Mucosa of stomach (tissue), 1 donor: ENCODE results near the gene VAMP2.

Experiments
- H3K27me3 ChIP-seq: one replicate; pipeline ENCODE4 v1.7.0; 2013; ENCODE audit warnings: mild to moderate bottlenecking, low read length; ENCODE audit not compliant: control insufficient read depth, insufficient read depth
- H3K36me3 ChIP-seq: one replicate; pipeline ENCODE4 v1.7.0; 2013; ENCODE audit warnings: low read length; ENCODE audit not compliant: control insufficient read depth, insufficient read depth
- H3K4me1 ChIP-seq: one replicate; pipeline ENCODE4 v1.7.0; 2013; ENCODE audit warnings: mild to moderate bottlenecking, low read length; ENCODE audit not compliant: control insufficient read depth, insufficient read depth
- H3K4me3 ChIP-seq: one replicate; pipeline ENCODE4 v1.7.0; 2013; ENCODE audit warnings: low read length
- H3K9ac ChIP-seq: one replicate; pipeline ENCODE4 v1.7.0; 2013; ENCODE audit warnings: mild to moderate bottlenecking, low read length, moderate library complexity
- H3K9me3 ChIP-seq: one replicate; pipeline ENCODE4 v1.7.0; 2013; ENCODE audit warnings: mild to moderate bottlenecking, low read length, moderate library complexity; ENCODE audit not compliant: control insufficient read depth
- donor health status: Pancreatic carcinoma.

The VAMP2 gene, protein sequence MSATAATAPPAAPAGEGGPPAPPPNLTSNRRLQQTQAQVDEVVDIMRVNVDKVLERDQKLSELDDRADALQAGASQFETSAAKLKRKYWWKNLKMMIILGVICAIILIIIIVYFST

DNA sequence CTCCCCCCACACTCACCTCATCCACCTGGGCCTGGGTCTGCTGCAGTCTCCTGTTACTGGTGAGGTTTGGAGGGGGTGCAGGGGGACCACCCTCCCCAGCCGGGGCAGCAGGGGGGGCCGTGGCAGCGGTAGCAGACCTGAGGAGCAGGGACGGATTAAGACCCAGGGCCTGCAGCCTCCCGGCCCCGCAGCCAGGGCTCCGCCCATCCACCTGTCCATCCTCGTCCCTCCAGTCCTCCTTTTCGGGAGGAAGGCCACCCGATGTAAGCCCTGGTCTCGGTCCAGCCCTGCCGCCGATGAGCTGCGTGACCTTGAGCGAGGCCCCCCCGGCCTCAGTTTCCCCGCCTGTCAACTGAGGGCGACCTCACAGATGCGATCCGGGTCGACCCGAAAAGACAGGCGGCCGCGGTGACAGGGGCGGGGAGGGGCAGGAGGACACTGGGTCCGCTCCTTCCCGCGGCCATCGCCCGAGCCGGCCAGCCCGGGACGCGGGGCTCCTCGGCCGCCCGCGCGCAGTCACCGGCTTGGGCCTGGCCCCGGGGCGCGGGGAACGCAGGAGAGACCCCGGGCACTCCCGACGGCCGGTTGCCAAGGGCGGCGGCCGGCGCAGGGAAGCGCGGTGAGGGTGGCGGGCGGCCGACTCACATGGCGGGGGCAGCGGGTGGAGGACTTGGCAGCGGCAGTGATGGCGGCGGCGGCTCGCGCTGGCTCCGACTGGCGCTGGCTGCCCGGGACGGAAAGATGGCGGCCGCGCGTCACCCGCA, at the start of gene VAMP2:
Gene VAMP2 (minus strand): TSS at position 716 of the 764 bp plus-strand sequence. CDS start 69 bp downstream, at position 647.
- Histone ChIP-seq H3K9me3 (no peaks in the 10 kb centered on the region), H3K36me3 (peaks cover 8% of the 10 kb centered on the region)

DNA sequence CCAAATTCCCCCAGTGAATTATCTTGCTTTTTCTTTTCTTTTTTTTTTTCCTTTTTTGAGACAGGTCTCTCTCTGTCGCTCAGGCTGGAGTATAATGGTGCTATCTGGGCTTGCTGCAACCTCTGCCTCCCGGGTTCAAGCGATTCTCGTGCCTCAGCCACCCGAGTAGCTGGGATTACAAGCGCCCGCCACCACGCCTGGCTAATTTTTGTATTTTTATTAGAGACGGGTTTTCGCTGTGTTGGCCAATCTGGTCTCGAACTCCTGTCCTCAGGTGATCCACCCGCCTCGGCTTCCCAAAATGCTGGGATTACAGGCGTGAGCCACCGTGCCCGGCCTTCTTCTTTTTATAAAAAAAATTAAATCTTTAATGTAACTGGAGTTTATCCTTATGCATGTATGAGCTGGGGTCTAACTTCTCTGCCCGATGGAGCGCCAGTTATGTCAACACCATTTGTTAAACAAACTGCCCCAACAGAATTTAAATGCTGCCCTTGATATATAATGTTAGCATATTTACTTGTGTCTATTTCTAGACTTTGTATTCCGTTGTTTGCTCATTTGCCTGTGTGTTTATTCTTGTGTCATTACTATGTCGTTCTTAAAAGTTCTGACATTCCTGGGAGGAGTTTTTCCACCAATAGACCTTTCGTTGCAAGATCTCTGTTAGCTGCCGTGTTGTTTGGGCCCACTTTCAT, 48.2 kb upstream of the VAMP2 start:
- H3K9me3 ChIP-seq: no peaks in the 10 kb centered on the region
- H3K4me1 ChIP-seq: peaks cover 13% of the 10 kb centered on the region
- H3K36me3 ChIP-seq: no peaks in the 10 kb centered on the region
- H3K4me3 ChIP-seq: peak overlapping the region; percentile 87
- no peaks in the 10 kb centered on the region for H3K27me3 ChIP-seq
- peak overlapping the region; percentile 76 for H3K9ac ChIP-seq

More for the DNA sequence above, at the start of gene VAMP2:
- peak within 1 kb of the TSS; percentile 85 for H3K4me3 ChIP-seq
- H3K9ac ChIP-seq: peak within 1 kb of the TSS; percentile 98
- peaks cover 39% of the 10 kb centered on the region for H3K4me1 ChIP-seq
- no peaks in the 10 kb centered on the region for H3K27me3 ChIP-seq

DNA sequence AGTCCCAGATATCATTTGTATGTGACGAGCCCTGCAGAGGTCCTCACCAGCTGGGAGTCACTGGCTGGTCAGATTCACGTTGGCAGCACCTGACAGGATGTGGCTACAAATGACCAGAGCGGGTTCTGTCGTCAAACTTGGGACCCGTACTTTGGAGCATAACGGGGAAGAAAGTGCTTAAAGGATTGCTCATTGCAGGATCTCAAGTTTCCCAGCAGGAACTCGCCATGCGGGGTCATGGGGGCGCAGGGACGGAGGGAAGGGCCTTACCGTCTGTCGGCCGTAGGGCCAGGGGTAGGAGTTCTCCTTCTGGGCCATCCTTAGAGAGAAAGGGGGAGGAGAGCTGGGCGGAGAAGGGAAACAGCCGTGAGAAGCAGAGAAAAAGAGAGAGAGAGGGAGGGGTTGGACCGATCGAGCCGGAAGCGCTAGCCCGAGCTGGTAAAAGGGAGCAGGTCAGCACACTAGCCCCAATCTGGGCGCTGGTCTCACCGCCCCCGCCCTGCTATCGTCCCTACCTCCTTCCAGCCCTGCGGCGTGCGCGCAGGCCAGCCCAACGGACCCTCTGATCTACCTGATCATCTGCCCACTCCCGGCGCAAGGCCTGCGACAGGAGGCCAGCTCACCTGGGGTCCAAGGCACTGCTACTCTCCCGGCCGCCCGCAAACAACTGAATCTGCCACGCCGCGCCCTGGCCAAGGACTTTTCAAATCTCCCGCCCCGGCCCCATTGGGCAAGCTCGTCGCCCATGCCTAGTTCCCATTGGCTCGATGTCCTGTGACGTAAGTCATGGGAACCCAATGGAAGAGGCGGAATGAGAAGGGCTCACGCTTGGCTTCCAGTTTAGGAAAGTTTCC, 47.4 kb upstream of the VAMP2 start, which contains the start of gene AURKB:
Gene AURKB (minus strand): TSS at position 669 of the 854 bp plus-strand sequence. CDS start 351 bp downstream, at position 318.
- Histone ChIP-seq H3K4me3 (peak within 1 kb of the TSS; percentile 87), H3K9ac (peak within 1 kb of the TSS; percentile 76), H3K4me1 (peaks cover 13% of the 10 kb centered on the region), H3K9me3 (no peaks in the 10 kb centered on the region), H3K27me3 (no peaks in the 10 kb centered on the region), H3K36me3 (no peaks in the 10 kb centered on the region)

- Histone ChIP-seq H3K4me1 (peaks cover 13% of the 10 kb centered on the region), H3K9ac (no peak overlapping the region), H3K27me3 (no peaks in the 10 kb centered on the region), H3K4me3 (no peak overlapping the region), H3K9me3 (no peaks in the 10 kb centered on the region), H3K36me3 (no peaks in the 10 kb centered on the region)
These were observed 43.8 kb upstream of the VAMP2 start for GRCh38 chr17:8206536-8206935.

DNA sequence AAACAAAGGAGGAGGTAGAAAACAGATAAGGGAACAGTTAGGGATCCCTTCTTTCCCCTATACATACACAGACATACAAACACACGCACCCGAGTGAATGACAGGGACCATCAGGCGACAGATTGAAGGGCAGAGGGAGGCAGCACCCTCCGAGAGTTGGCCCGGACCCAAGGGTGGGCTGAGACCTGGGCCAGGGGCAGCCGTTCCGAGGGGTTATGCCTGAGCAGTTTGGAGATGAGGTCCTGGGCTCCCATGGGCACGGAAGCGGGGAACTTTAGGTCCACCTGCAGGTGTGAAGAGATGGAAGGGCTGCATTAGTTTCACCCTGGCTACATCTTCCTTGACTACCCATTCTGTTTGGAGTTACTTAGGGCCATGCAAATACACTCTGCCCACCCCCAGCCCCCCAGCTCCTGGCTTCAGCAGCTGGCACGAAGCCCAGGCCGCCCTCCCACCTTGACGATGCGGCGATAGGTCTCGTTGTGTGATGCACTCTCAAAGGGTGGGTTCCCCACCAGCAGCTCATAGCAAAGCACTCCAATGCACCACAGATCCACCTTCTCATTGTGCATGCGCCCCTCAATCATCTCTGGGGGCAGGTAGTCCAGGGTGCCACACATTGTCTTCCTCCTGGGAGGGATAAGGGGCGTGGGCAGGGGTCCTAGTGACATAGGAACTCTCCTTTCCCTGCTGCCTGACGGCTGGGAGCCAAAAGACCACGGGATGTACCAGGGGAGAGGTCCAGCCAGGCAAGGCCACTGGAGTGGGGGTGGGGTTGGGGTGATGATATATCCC, 42.2 kb upstream of the VAMP2 start:
- Histone ChIP-seq H3K9me3 (no peaks in the 10 kb centered on the region), H3K9ac (no peak overlapping the region), H3K27me3 (no peaks in the 10 kb centered on the region)

GRCh38 chr17:8192070-8192815, 29.5 kb upstream of the VAMP2 start:
- Histone ChIP-seq H3K4me3 (no peak overlapping the region), H3K27me3 (no peaks in the 10 kb centered on the region), H3K9me3 (no peaks in the 10 kb centered on the region), H3K4me1 (peaks cover 29% of the 10 kb centered on the region), H3K9ac (peak overlapping the region; percentile 29), H3K36me3 (no peaks in the 10 kb centered on the region)

More for the DNA sequence above, 42.2 kb upstream of the VAMP2 start:
- peaks cover 2% of the 10 kb centered on the region for H3K4me1 ChIP-seq
- no peak overlapping the region for H3K4me3 ChIP-seq
- no peaks in the 10 kb centered on the region for H3K36me3 ChIP-seq

DNA sequence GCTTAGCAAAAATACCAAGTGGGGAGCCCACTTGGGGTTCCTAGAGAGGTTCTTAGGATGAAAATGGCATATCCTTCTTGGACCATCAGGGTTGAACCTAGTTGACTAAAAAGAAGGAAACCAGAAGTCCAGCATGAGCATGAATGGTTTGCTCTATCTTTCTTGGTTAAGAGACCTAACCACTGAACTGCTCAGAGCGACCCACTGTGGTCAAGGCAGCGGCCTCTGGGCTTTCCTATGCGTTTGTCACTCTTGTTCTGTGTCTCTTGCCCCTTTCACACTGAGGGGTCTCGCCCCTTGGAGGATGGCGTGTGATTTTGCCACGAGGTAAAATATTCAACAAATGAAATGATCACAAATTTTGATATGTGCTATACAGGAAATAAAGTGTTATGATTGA, 27.8 kb upstream of the VAMP2 start:
- Histone ChIP-seq H3K36me3 (no peaks in the 10 kb centered on the region), H3K4me1 (peaks cover 29% of the 10 kb centered on the region), H3K4me3 (no peak overlapping the region), H3K27me3 (no peaks in the 10 kb centered on the region), H3K9me3 (no peaks in the 10 kb centered on the region), H3K9ac (peak overlapping the region; percentile 51)

GRCh38 chr17:8189711-8190477, 27.1 kb upstream of the VAMP2 start, which contains the start of gene BORCS6:
BORCS6 (minus strand) TSS chr17:8190180; CDS start chr17:8190140, 40 bp downstream.
- Histone ChIP-seq H3K4me3 (peak within 1 kb of the TSS; percentile 56), H3K4me1 (peaks cover 29% of the 10 kb centered on the region)

DNA sequence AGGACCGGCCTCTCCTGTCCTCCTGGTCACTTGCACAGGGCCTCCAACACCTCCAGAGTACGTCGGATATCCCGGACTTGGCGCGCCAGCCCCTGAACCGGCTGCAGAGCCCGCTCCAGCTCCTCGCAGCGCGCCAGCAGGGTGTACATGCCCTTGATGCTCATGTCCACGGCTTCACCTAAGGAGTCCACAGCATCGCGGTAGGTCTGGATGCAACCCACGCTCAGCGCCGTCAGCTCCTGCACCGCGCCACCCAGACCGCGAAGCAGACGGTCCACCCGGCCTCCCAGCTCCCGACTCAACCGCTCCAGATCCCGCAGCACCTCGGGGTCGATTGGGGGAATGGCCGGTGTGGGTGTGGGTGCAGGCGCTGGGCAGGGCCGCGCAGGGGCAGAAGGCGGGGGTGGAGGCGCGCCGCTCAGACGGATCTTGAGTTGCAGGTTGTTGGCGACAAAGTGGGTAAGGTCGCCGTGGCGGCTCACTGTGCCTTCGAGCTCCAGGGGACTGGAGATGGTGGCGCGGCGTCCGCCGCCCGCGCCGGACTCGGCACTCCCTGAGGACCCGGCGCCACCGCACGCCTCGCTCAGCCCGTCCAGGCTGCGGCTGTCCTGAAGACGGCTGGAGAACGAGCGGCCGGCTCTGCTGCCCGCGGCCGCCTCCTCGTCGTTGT, 26.4 kb upstream of the VAMP2 start:
- Histone ChIP-seq H3K4me1 (peaks cover 29% of the 10 kb centered on the region), H3K4me3 (peak overlapping the region; percentile 56), H3K9me3 (no peaks in the 10 kb centered on the region), H3K36me3 (no peaks in the 10 kb centered on the region), H3K27me3 (no peaks in the 10 kb centered on the region), H3K9ac (peak overlapping the region; percentile 81)

More at GRCh38 chr17:8189711-8190477, 27.1 kb upstream of the VAMP2 start, which contains the start of gene BORCS6:
- H3K36me3 ChIP-seq: no peaks in the 10 kb centered on the region
- H3K9ac ChIP-seq: peak within 1 kb of the TSS; percentile 81
- no peaks in the 10 kb centered on the region for H3K9me3 ChIP-seq
- no peaks in the 10 kb centered on the region for H3K27me3 ChIP-seq
